Measurements from ENCODE around the gene RARRES2. TPM values are rescaled to one million over a fixed set of nuclear protein-coding genes. Genes with fewer than 3 reads are reported as not detected.
"Not testable (repeated sequence)": the region's sequence is repeated elsewhere in the genome, so short reads cannot be mapped to it uniquely, and the experiment has no call there.

Gene RARRES2
- polyA plus RNA-seq, 3 donors = 39.2 to 49.2 (median 40.8) TPM

- not testable (repeated sequence) for DNase-seq (ENCODE audit: low read depth in 3 of 3, low spot score in 2 of 3)
Observed at GRCh38 chr7:150304499-150305258, 36.8 kb downstream of the RARRES2 start.

DNA sequence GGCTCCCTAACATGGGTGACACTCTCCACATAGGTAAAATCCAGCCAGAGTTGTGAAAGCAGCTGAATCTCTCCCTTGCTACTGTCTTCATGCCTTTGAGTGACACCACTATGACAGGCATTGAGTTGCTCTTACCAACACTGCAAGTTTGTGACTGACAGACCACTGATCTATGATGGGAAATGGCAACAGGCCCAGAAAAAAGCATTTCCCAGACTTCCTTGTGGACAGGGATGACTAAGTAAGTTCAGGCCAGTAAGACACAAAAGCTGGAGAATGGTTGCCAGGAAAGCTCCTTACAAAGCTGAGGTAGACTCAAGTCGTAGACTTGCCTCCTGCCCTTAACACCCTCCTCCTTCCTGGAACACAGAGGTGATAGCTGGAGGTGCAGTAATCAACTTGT is 38.5 kb downstream of the RARRES2 start:
- not testable (repeated sequence) for DNase-seq (ENCODE audit: low read depth in 3 of 3, low spot score in 2 of 3)

DNA sequence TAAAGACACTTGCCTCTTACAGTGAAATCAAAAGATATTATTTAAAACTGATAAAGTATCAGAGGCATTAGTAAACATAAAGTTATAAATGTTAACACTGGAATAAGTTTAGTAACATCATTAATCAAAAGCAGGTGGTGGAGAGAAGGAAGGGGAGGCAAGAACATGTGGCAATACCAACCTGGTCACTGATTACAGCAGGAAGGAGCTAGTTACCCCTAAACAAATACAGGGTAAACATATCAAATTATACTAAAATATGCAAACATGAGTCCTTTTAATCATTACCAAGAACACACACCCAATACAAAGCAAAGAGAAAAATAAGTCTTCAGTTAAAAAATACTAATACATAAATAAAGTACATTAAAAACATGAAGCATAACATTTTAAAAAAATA is 43.5 kb downstream of the RARRES2 start:
- not testable (repeated sequence) for DNase-seq (ENCODE audit: low read depth in 3 of 3, low spot score in 2 of 3)

DNA sequence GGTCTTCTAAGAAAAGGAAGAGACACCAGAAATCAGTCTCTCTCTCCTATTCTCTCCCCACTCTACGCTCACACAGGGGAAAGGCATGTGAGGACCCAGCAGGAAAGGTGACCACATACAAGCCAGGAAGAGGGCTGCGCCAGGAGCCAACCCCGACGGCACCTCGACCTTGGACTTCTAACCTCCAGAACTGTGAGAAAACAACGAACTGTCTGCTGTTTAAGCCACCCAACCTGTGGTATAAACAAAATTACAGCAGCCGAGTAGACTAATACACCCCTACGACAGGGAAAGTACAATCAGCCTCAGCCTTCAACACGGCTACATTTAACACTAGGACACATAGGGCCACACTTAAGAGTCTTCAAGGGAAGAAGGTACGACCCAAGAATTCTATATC is 44.6 kb downstream of the RARRES2 start:
- DNase-seq (ENCODE audit: low read depth in 3 of 3, low spot score in 2 of 3) = not testable (repeated sequence)

DNA sequence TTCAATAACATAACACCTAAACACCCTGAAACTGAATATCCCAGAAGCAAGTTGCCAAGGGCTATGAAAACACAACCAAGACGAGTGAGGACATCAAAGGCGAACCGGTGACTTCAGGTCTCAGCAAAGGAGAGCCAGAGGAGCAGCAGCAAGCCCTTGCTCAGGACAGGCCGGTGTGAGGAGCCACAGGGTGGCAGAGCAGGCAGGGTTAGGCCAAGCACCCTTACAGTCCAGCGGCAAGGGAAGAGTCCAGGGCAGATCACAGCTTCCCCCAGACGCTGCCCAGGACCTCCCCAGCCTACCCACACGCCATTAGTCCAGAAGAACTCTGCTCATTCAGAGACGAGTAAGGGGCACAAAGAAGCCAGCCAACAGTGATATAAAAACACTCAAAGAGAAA is 45.8 kb downstream of the RARRES2 start:
- DNase-seq (ENCODE audit: low read depth in 3 of 3, low spot score in 2 of 3) = not testable (repeated sequence)

GRCh38 chr7:150295027-150295426 is 46.4 kb downstream of the RARRES2 start:
- not testable (repeated sequence) for DNase-seq (ENCODE audit: low read depth in 3 of 3, low spot score in 2 of 3)

DNA sequence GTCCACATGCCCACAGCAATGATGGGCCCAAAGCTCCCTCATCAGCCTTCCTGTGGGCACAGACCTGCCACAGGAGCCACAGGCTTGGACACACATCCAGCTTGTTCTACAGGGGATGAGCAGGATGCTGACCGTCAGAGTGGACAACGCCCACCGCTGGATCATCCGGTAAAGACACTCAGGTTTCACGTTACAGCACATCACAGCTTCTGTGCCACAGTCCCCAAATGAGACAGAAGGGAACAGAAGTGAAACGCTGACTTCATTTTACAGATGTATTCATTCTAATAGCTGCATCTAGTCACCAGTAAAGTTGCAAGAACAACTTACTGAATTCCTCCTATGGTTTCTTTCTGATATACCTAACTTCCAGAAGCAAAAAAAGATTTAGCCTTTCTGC is 51.1 kb downstream of the RARRES2 start:
- not testable (repeated sequence) for DNase-seq (ENCODE audit: low read depth in 3 of 3, low spot score in 2 of 3)

DNA sequence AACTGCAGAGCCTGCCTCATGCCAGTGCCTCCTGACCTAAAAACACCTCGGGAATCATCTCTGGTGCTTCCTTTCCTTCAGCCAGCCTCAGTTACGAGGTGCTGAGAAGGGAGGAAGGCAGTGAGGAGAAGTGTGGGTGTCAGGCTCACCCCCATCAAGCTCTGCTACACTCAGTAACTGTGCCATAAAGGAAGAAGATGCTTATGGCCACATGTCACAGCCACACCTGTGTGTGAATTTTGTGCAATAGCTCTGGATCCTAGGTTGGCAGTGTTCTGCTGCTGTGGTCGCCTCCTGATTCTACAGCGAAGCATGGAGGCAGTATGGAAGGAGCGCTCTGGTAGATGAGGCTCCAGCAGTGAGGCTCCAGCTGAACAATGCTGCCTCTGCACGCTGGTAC is 52.6 kb downstream of the RARRES2 start:
- DNase-seq (ENCODE audit: low read depth in 3 of 3, low spot score in 2 of 3) = not testable (repeated sequence)

Other genes starting within 250 kb of the RARRES2 start
- gene LRRC61, start 18.3 kb downstream of the RARRES2 start, polyA plus RNA-seq (ENCODE audit: insufficient read length in 3 of 3) = 10 to 100 TPM; 19.8 to 27.1 (median 23.0) TPM
- 10 to 100 TPM in 2 of 3 donors, 1 to 10 TPM in 1; 8.9 to 10.5 (median 10.4) TPM for gene ACTR3C, start 18.1 kb downstream of the RARRES2 start, polyA plus RNA-seq (ENCODE audit: insufficient read length in 3 of 3)
- 10 to 100 TPM; 76.5 to 84.8 (median 79.6) TPM for gene REPIN1, start 27.2 kb upstream of the RARRES2 start, polyA plus RNA-seq (ENCODE audit: insufficient read length in 3 of 3)
- 1 to 10 TPM; 3.6 to 4.1 (median 4.1) TPM for gene ZNF775, start 37.7 kb upstream of the RARRES2 start, polyA plus RNA-seq (ENCODE audit: insufficient read length in 3 of 3)
- gene GIMAP8, start 109.0 kb upstream of the RARRES2 start, polyA plus RNA-seq (ENCODE audit: insufficient read length in 3 of 3) = 10 to 100 TPM in 1 of 3 donors, 1 to 10 TPM in 2; 8.2 to 11.3 (median 9.4) TPM
- gene GIMAP7, start 173.2 kb upstream of the RARRES2 start, polyA plus RNA-seq (ENCODE audit: insufficient read length in 3 of 3) = 10 to 100 TPM; 19.2 to 20.2 (median 20.1) TPM
- 10 to 100 TPM; 27.7 to 33.5 (median 27.8) TPM for gene GIMAP4, start 225.8 kb upstream of the RARRES2 start, polyA plus RNA-seq (ENCODE audit: insufficient read length in 3 of 3)

Measured in right renal cortex interstitium (tissue), 3 donors.